Bronchial epithelial cell (primary cell): Measurements from ENCODE around the gene FAF2. TPM values are rescaled to one million over a fixed set of nuclear protein-coding genes. Genes with fewer than 3 reads are reported as not detected.

ENCODE experiments used
- DNase-seq: peaks from one replicate; pipeline ENCODE4 v3.0.0-alpha.2; 2010; ENCODE audit warnings: low read depth
- FAIRE-seq: peaks from 2 replicates; lab custom pipeline; 2011; peaks lifted over from hg19 to GRCh38; lab: Jason Lieb, UNC
- H3K27me3 ChIP-seq: 2 replicates; pipeline ENCODE4 v1.5.1; 2011; ENCODE audit warnings: low read length; ENCODE audit not compliant: control insufficient read depth, insufficient read depth
- H3K36me3 ChIP-seq: 2 replicates; pipeline ENCODE4 v1.5.1; 2011; ENCODE audit warnings: low read length; ENCODE audit not compliant: control insufficient read depth, insufficient read depth
- H3K4me3 ChIP-seq: 2 replicates; pipeline ENCODE4 v1.5.1; 2011; ENCODE audit warnings: mild to moderate bottlenecking, low read depth, low read length, control low read depth
- CTCF ChIP-seq: IDR thresholded peaks from 2 replicates; pipeline ENCODE4 v1.5.1; 2011; ENCODE audit warnings: mild to moderate bottlenecking, moderate library complexity, low read length, control low read depth, inconsistent platforms; ENCODE audit not compliant: insufficient read depth, severe bottlenecking
- total RNA-seq: library from RNA; depleted of rRNA; stranded (reverse); fragments of >200 nt; gene quantifications from 2 replicates; pipeline ENCODE4 v1.2.1, GENCODE V29; 2014

Gene FAF2
- total RNA-seq, 1 donor from 2014 or later, result 34.8 TPM

GRCh38 chr5:176533894-176534611, 85.9 kb downstream of the FAF2 start:
- peaks cover 30% of the 10 kb centered on the region for H3K36me3 ChIP-seq
- no peaks in the 10 kb centered on the region for H3K27me3 ChIP-seq
- peak; percentile 42 for DNase-seq
- TF ChIP-seq CTCF, result no peak
- FAIRE-seq, result peak; percentile 32
- H3K4me3 ChIP-seq, result no peak overlapping the region

- Histone ChIP-seq H3K27me3 (no peaks in the 10 kb centered on the region), H3K36me3 (peaks cover 24% of the 10 kb centered on the region), H3K4me3 (no peak overlapping the region)
- FAIRE-seq (no peak), DNase-seq (no peak)
- TF ChIP-seq CTCF, result no peak
Measured at GRCh38 chr5:176534640-176535039, 86.5 kb downstream of the FAF2 start.

- Histone ChIP-seq H3K27me3 (no peaks in the 10 kb centered on the region), H3K4me3 (peak overlapping the region; percentile 90), H3K36me3 (peaks cover 23% of the 10 kb centered on the region)
- TF ChIP-seq CTCF, result no peak
- no peak for FAIRE-seq
- peak; percentile 49 for DNase-seq
Measured at GRCh38 chr5:176535101-176535663, 87.0 kb downstream of the FAF2 start.

GRCh38 chr5:176535664-176536131, 87.5 kb downstream of the FAF2 start:
- Histone ChIP-seq H3K36me3 (peaks cover 19% of the 10 kb centered on the region), H3K4me3 (peak overlapping the region; percentile 90), H3K27me3 (no peaks in the 10 kb centered on the region)
- no peak for DNase-seq
- no peak for FAIRE-seq
- no peak for TF ChIP-seq CTCF

GRCh38 chr5:176536132-176536901, 88.1 kb downstream of the FAF2 start:
- Histone ChIP-seq H3K36me3 (peaks cover 15% of the 10 kb centered on the region), H3K27me3 (no peaks in the 10 kb centered on the region), H3K4me3 (peak overlapping the region; percentile 90)
- peak; percentile 42 for DNase-seq
- TF ChIP-seq CTCF, result no peak
- no peak for FAIRE-seq
